Measurements from ENCODE around the gene ARHGEF40. TPM values are rescaled to one million over a fixed set of nuclear protein-coding genes. Genes with fewer than 3 reads are reported as not detected.

The ARHGEF40 gene
- total RNA-seq, 1 experiment from 2014 or later, result 71.4 TPM

- H4K20me1 ChIP-seq (ENCODE audit: control insufficient read depth, insufficient read depth, insufficient read length), result no peaks in the 10 kb centered on the region
- no peak overlapping the region; a peak in 1 of 5 replicates for H3K4me3 Mint-ChIP-seq
- TF ChIP-seq CTCF (conservative IDR thresholded peaks at IDR 0.05), result no peak
Measured at GRCh38 chr14:21084396-21084795, 14.3 kb downstream of the ARHGEF40 start.

More at GRCh38 chr14:21084396-21084795, 14.3 kb downstream of the ARHGEF40 start:
- Histone ChIP-seq H3K23ac (ENCODE audit: insufficient read length, low read depth, low read length) (no peak overlapping the region), H3K79me2 (ENCODE audit: insufficient read depth, low read length) (no peaks in the 10 kb centered on the region), H2AK5ac (ENCODE audit: insufficient read length, low read length) (no peak overlapping the region), H2BK120ac (ENCODE audit: low read depth, low read length, poor library complexity, severe bottlenecking) (no peak overlapping the region), H2AFZ (ENCODE audit: low read length) (no peak overlapping the region), H3T11ph (ENCODE audit: low read length) (no peak overlapping the region), H4K8ac (replicated peaks; ENCODE audit: insufficient read length, low read depth, low read length) (no peak overlapping the region), H3K18ac (ENCODE audit: insufficient read length, low read depth, low read length) (no peak overlapping the region), H3K9ac (ENCODE audit: extremely low read depth, insufficient read length, low read length) (no peak overlapping the region), H2BK5ac (ENCODE audit: insufficient read length, low read length) (no peak overlapping the region), H3K14ac (ENCODE audit: insufficient read depth, low read length) (no peak overlapping the region), H2BK12ac (ENCODE audit: insufficient read length, low read depth, low read length) (no peak overlapping the region), H3K27ac (ENCODE audit: insufficient read length, low read depth, low read length) (no peak overlapping the region), H3K9me3 (ENCODE audit: control insufficient read depth, low read depth, low read length) (no peaks in the 10 kb centered on the region), H3K4me2 (ENCODE audit: insufficient read depth, insufficient read length, low read length) (no peak overlapping the region), H3K27me3 (ENCODE audit: insufficient read depth, low read length) (no peaks in the 10 kb centered on the region), H4K91ac (ENCODE audit: insufficient read length, low read depth, low read length) (no peak overlapping the region), H3K4me1 (ENCODE audit: insufficient read depth, low read length) (no peaks in the 10 kb centered on the region; the same call in 1 of the 2 replicates), H3K4ac (ENCODE audit: low read depth, low read length) (no peak overlapping the region), H3K56ac (ENCODE audit: insufficient read length, low read depth, low read length) (no peak overlapping the region), H2BK20ac (ENCODE audit: low read depth, low read length, poor library complexity, severe bottlenecking) (no peak overlapping the region), H4K5ac (ENCODE audit: insufficient read length, low read depth, low read length) (no peak overlapping the region), H3K23me2 (ENCODE audit: insufficient read length, low read depth, low read length, poor library complexity, severe bottlenecking) (no peaks in the 10 kb centered on the region), H2BK15ac (ENCODE audit: low read depth, low read length) (no peak overlapping the region), H3K79me1 (ENCODE audit: insufficient read depth, low read depth, low read length, poor library complexity, severe bottlenecking) (no peaks in the 10 kb centered on the region)
- H3K9me3 Mint-ChIP-seq, result no peaks in the 10 kb centered on the region; a peak in 1 of 5 replicates
- H3K27ac Mint-ChIP-seq, result no peak overlapping the region
- no peak for DNase-seq
- H3K4me1 Mint-ChIP-seq, result peaks cover 14% of the 10 kb centered on the region in 2 experiments
- peaks cover 59 to 94% (median 82%) of the 10 kb centered on the region in 3 experiments for H3K36me3 Mint-ChIP-seq (ENCODE audit: insufficient read depth in 1 of 3, low read depth in 3 of 3)
- peaks cover 2% of the 10 kb centered on the region; the same call in 1 of the 2 replicates for H3K27me3 Mint-ChIP-seq (ENCODE audit: low read depth)
- WGBS (ENCODE audit: extremely low coverage, insufficient read length, low lambda C conversion rate), result no CpG with 5 or more reads among the region's 2 CpGs
